B cell (primary cell): ENCODE data around the gene PARD3B. TPM values are rescaled to one million over a fixed set of nuclear protein-coding genes. Genes with fewer than 3 reads are reported as not detected.

ENCODE experiments used
- ATAC-seq: fragments of 200-7000 bp; cut with Tn5 transposase; one replicate; pipeline ENCODE4 v1.10.0; 2021; ENCODE audit warnings: low read depth, mild to moderate bottlenecking, moderate number of reproducible peaks, moderate library complexity
- CTCF ChIA-PET: fragments of 350-600 bp; sonication (Branson Sonifier 250); formaldehyde crosslinking; loops from one replicate; lab custom pipeline; 2021; ENCODE audit warnings: antibody characterized with exemption, inconsistent platforms; lab: Charles Lee
- POLR2A ChIA-PET: fragments of 350-600 bp; sonication (Branson Sonifier 250); formaldehyde crosslinking; loops from one replicate; lab custom pipeline; 2021; ENCODE audit warnings: antibody characterized with exemption; lab: Charles Lee
- DNase-seq: peaks from one replicate; pipeline ENCODE4 v3.0.0; 2013
- H2AFZ ChIP-seq: 2 replicates; pipeline ENCODE4 v1.6.1; 2012; ENCODE audit warnings: mild to moderate bottlenecking, low read depth, low read length; ENCODE audit not compliant: insufficient read depth, poor library complexity, severe bottlenecking
- H3K27ac ChIP-seq, 2 donors: 1 replicate in 1 of 2; 2 replicates in 1 of 2; pipeline ENCODE4 v1.5.1; 2012 to 2013; ENCODE audit warnings: low read length in 2 of 2, mild to moderate bottlenecking in 2 of 2, moderate library complexity in 1 of 2
- H3K27me3 ChIP-seq, 4 experiments: fragments of 200-600 bp in 1 of 4; sonication (generic) in 1 of 4; replicated peaks in 1 of 4; 1 replicate in 2 of 4; 2 replicates in 2 of 4; pipeline versions ENCODE4 v1.6.1 to v1.7.0; 2013 to 2016; ENCODE audit warnings: low read length in 3 of 4, mild to moderate bottlenecking in 2 of 4, mixed read lengths in 1 of 4, moderate library complexity in 1 of 4; ENCODE audit not compliant: insufficient read depth in 4 of 4, control insufficient read depth in 3 of 4; ENCODE audit errors: control extremely low read depth in 1 of 4
- H3K36me3 ChIP-seq, 2 experiments: replicated peaks in 1 of 2; 1 replicate in 1 of 2; 2 replicates in 1 of 2; pipeline versions ENCODE4 v1.6.1 to v1.7.1; 2013; ENCODE audit warnings: low read length in 1 of 2; ENCODE audit not compliant: insufficient read depth in 2 of 2, control insufficient read depth in 1 of 2; ENCODE audit errors: control extremely low read depth in 1 of 2, extremely low read depth in 1 of 2
- H3K4me1 ChIP-seq, 2 donors: fragments of 200-600 bp in 1 of 2; sonication (generic) in 1 of 2; 1 replicate in 1 of 2; 2 replicates in 1 of 2; pipeline versions ENCODE4 v1.5.1 to v1.6.1; 2013 to 2017; ENCODE audit warnings: low read length in 2 of 2; ENCODE audit not compliant: control insufficient read depth in 2 of 2, insufficient read depth in 2 of 2
- H3K4me2 ChIP-seq: replicated peaks from 2 replicates; pipeline ENCODE3; 2012; ENCODE audit warnings: mild to moderate bottlenecking, low read depth, low read length; ENCODE audit not compliant: poor library complexity, severe bottlenecking
- H3K4me3 ChIP-seq, 5 experiments: fragments of 200-600 bp in 1 of 5; sonication (generic) in 1 of 5; 1 replicate in 3 of 5; 2 replicates in 2 of 5; pipeline versions ENCODE4 v1.5.1 to v1.7.0; 2011 to 2016; ENCODE audit warnings: low read length in 4 of 5, mild to moderate bottlenecking in 4 of 5, low read depth in 2 of 5, control low read depth in 1 of 5, moderate library complexity in 1 of 5; ENCODE audit not compliant: insufficient read depth in 1 of 5; ENCODE audit errors: control extremely low read depth in 1 of 5, extremely low read depth in 1 of 5
- H3K79me2 ChIP-seq: fragments of 200-600 bp; sonication (generic); one replicate; pipeline ENCODE4 v1.6.0; 2016; ENCODE audit warnings: low read length; ENCODE audit not compliant: control insufficient read depth, insufficient read depth
- H3K9ac ChIP-seq: fragments of 200-600 bp; sonication (generic); 2 replicates; pipeline ENCODE4 v1.6.1; 2017; ENCODE audit warnings: mild to moderate bottlenecking, low read length, moderate library complexity
- H3K9me3 ChIP-seq, 3 donors: one replicate each; pipeline versions ENCODE4 v1.6.1 to v1.7.1; 2013; ENCODE audit warnings: low read length in 2 of 3; ENCODE audit not compliant: control insufficient read depth in 2 of 3, insufficient read depth in 1 of 3; ENCODE audit errors: control extremely low read depth in 1 of 3
- H4K20me1 ChIP-seq: 2 replicates; pipeline ENCODE4 v1.6.0; 2012; ENCODE audit warnings: mild to moderate bottlenecking, low read length; ENCODE audit not compliant: insufficient read depth, control insufficient read depth, poor library complexity, severe bottlenecking
- H3K27ac Mint-ChIP-seq: one replicate; pipeline ENCODE4 v1.8.0; 2021; ENCODE audit warnings: mixed read lengths
- H3K27me3 Mint-ChIP-seq: one replicate; pipeline ENCODE4 v1.8.0; 2021; ENCODE audit warnings: mixed read lengths
- H3K4me1 Mint-ChIP-seq: one replicate; pipeline ENCODE4 v1.8.0; 2021; ENCODE audit warnings: mixed read lengths
- H3K4me3 Mint-ChIP-seq: one replicate; pipeline ENCODE4 v1.8.0; 2021; ENCODE audit warnings: mixed read lengths
- H3K9me3 Mint-ChIP-seq: one replicate; pipeline ENCODE4 v1.8.0; 2022; ENCODE audit warnings: mixed read lengths; ENCODE audit not compliant: insufficient read depth
- EZH2 ChIP-seq: IDR thresholded peaks from 2 replicates; pipeline ENCODE4 v1.6.1; 2012; ENCODE audit warnings: borderline replicate concordance, low read depth, mild to moderate bottlenecking, moderate library complexity, low read length; ENCODE audit not compliant: insufficient read depth, poor library complexity, severe bottlenecking
- WGBS: methylation state at CpG from one replicate; pipeline ENCODE4 v1.1.5; 2013; ENCODE audit warnings: missing lambda C conversion rate; ENCODE audit not compliant: insufficient coverage; 5-methylcytosine and 5-hydroxymethylcytosine counted together
- intact Hi-C: fragments of 100-400 bp; cut with micrococcal nuclease; formaldehyde crosslinking; loops from one replicate; pipeline ENCODE4 v1.10.0; 2022
- polyA plus RNA-seq: library from polyadenylated mRNA; depleted of rRNA; stranded (reverse); fragments of >200 nt; gene quantifications from 2 replicates; pipeline ENCODE4 v1.2.3, GENCODE V29; 2012
- total RNA-seq, 2 donors: library from RNA; stranded (reverse); fragments of 120-200 nt in 1 of 2; gene quantifications; 1 replicate in 1 of 2; 2 replicates in 1 of 2; pipeline versions ENCODE4 v1.2.3 to v1.2.4, GENCODE V29; 2013 to 2022
- TF ChIP-seq, protein P1 (sequence below): fragments of 200-600 bp; IDR thresholded peaks from one replicate; pipeline ENCODE4 v1.8.0; 2022; ENCODE audit warnings: antibody characterized with exemption, mild to moderate bottlenecking

PARD3B gene
- total and polyA plus RNA-seq, 2 donors (not counting 1 experiment from before 2014, with no cell fraction given), result not detected

GRCh38 chr2:204835786-204836185 is 290.5 kb downstream of the PARD3B start:
- no peak for TF ChIP-seq EZH2
- TF ChIP-seq, protein P1, sequence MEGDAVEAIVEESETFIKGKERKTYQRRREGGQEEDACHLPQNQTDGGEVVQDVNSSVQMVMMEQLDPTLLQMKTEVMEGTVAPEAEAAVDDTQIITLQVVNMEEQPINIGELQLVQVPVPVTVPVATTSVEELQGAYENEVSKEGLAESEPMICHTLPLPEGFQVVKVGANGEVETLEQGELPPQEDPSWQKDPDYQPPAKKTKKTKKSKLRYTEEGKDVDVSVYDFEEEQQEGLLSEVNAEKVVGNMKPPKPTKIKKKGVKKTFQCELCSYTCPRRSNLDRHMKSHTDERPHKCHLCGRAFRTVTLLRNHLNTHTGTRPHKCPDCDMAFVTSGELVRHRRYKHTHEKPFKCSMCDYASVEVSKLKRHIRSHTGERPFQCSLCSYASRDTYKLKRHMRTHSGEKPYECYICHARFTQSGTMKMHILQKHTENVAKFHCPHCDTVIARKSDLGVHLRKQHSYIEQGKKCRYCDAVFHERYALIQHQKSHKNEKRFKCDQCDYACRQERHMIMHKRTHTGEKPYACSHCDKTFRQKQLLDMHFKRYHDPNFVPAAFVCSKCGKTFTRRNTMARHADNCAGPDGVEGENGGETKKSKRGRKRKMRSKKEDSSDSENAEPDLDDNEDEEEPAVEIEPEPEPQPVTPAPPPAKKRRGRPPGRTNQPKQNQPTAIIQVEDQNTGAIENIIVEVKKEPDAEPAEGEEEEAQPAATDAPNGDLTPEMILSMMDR, result no peak
- no peak overlapping the region for H3K27ac ChIP-seq
- H2AFZ ChIP-seq, result no peak overlapping the region
- H3K27me3 Mint-ChIP-seq, result no peaks in the 10 kb centered on the region
- no peak overlapping the region for H3K9ac ChIP-seq
- intact Hi-C loops, result no loop called here
- no peaks in the 10 kb centered on the region for H3K79me2 ChIP-seq
- no peak overlapping the region for H3K4me3 Mint-ChIP-seq
- no peaks in the 10 kb centered on the region for H4K20me1 ChIP-seq
- no peak overlapping the region for H3K27ac Mint-ChIP-seq
- H3K4me2 ChIP-seq, result no peak overlapping the region
- H3K9me3 ChIP-seq, result no peaks in the 10 kb centered on the region
- no peaks in the 10 kb centered on the region for H3K4me1 ChIP-seq
- 60% methylated on average over 1 of the region's 3 CpGs for WGBS
- no peaks in the 10 kb centered on the region for H3K4me1 Mint-ChIP-seq
- DNase-seq (no peak), ATAC-seq (no peak)
- H3K9me3 Mint-ChIP-seq, result peaks cover 7% of the 10 kb centered on the region
- no peak overlapping the region for H3K4me3 ChIP-seq
- POLR2A ChIA-PET, result no interaction called here
- CTCF ChIA-PET, result no interaction called here
- H3K27me3 ChIP-seq, result no peaks in the 10 kb centered on the region
- no peaks in the 10 kb centered on the region for H3K36me3 ChIP-seq

GRCh38 chr2:204840504-204840903 is 295.2 kb downstream of the PARD3B start:
- no peak overlapping the region for H3K4me2 ChIP-seq
- no peaks in the 10 kb centered on the region for H3K27me3 ChIP-seq
- no peak overlapping the region for H3K27ac Mint-ChIP-seq
- H4K20me1 ChIP-seq, result no peaks in the 10 kb centered on the region
- H3K4me1 Mint-ChIP-seq, result no peaks in the 10 kb centered on the region
- intact Hi-C loops, result no loop called here
- no peaks in the 10 kb centered on the region for H3K36me3 ChIP-seq
- ATAC-seq (no peak), DNase-seq (no peak)
- ChIA-PET POLR2A (no interaction called here), CTCF (no interaction called here)
- H3K9me3 ChIP-seq, result no peaks in the 10 kb centered on the region
- no peak overlapping the region for H2AFZ ChIP-seq
- WGBS, result no CpG with 5 or more reads among the region's 5 CpGs
- H3K27ac ChIP-seq, result no peak overlapping the region
- H3K4me3 Mint-ChIP-seq, result no peak overlapping the region
- H3K4me1 ChIP-seq, result no peaks in the 10 kb centered on the region
- TF ChIP-seq, protein P1, result no peak
- TF ChIP-seq EZH2, result no peak
- no peaks in the 10 kb centered on the region for H3K9me3 Mint-ChIP-seq
- H3K9ac ChIP-seq, result no peak overlapping the region
- H3K4me3 ChIP-seq, result no peak overlapping the region
- no peaks in the 10 kb centered on the region for H3K27me3 Mint-ChIP-seq
- no peaks in the 10 kb centered on the region for H3K79me2 ChIP-seq
